H1 (cell line): ENCODE results near the gene PPARGC1A. TPM values are rescaled to one million over a fixed set of nuclear protein-coding genes. Genes with fewer than 3 reads are reported as not detected.

Experiments
- CTCF ChIA-PET: fragments of 300-600 bp; sonication (Branson Sonifier 250); formaldehyde crosslinking; loops from one replicate; lab custom pipeline; 2021; ENCODE audit not compliant: partially characterized antibody; lab: Charles Lee
- POLR2A ChIA-PET: fragments of 300-600 bp; sonication (Branson Sonifier 250); formaldehyde crosslinking; loops from one replicate; lab custom pipeline; 2021; ENCODE audit warnings: inconsistent platforms; ENCODE audit not compliant: partially characterized antibody; lab: Charles Lee
- DNase-seq, 2 experiments: peaks; one replicate each; pipeline versions ENCODE4 v3.0.0 to v3.0.0-alpha.2; 2010 to 2022; ENCODE audit warnings: low spot score in 2 of 2, low read depth in 1 of 2, mixed read lengths in 1 of 2
- FAIRE-seq: peaks from 2 replicates; lab custom pipeline; 2011; peaks lifted over from hg19 to GRCh38; lab: Jason Lieb, UNC
- H2AFZ ChIP-seq: 2 replicates; pipeline ENCODE4 v1.8.1; 2012; ENCODE audit warnings: low read length, inconsistent platforms
- H2AK5ac ChIP-seq: 2 replicates; pipeline ENCODE4 v1.6.1; 2013; ENCODE audit warnings: low read depth, low read length
- H2BK120ac ChIP-seq: replicated peaks from 2 replicates; pipeline ENCODE3; 2013; ENCODE audit warnings: low read depth, low read length, inconsistent platforms
- H2BK12ac ChIP-seq: 2 replicates; pipeline ENCODE4 v1.6.1; 2013; ENCODE audit warnings: low read depth, low read length
- H2BK15ac ChIP-seq: 2 replicates; pipeline ENCODE4 v1.6.1; 2013; ENCODE audit warnings: low read length
- H2BK20ac ChIP-seq: 2 replicates; pipeline ENCODE4 v1.6.1; 2013; ENCODE audit warnings: low read length
- H2BK5ac ChIP-seq: 2 replicates; pipeline ENCODE4 v1.6.1; 2013; ENCODE audit warnings: low read depth, low read length
- H3K14ac ChIP-seq: 2 replicates; pipeline ENCODE4 v1.6.1; 2013; ENCODE audit warnings: inconsistent platforms; ENCODE audit not compliant: insufficient read length
- H3K18ac ChIP-seq: 2 replicates; pipeline ENCODE4 v1.6.1; 2013; ENCODE audit warnings: low read length; ENCODE audit errors: extremely low read depth
- H3K23ac ChIP-seq: 2 replicates; pipeline ENCODE4 v1.6.1; 2013; ENCODE audit warnings: inconsistent platforms; ENCODE audit not compliant: insufficient read length
- H3K23me2 ChIP-seq: 2 replicates; pipeline ENCODE4 v1.6.1; 2013; ENCODE audit warnings: low read depth, low read length
- H3K27ac ChIP-seq: 2 replicates; pipeline ENCODE4 v1.6.1; 2011; ENCODE audit warnings: low read depth, low read length, inconsistent platforms
- H3K27me3 ChIP-seq, 4 experiments: replicated peaks in 1 of 4; 1 replicate in 1 of 4; 2 replicates in 3 of 4; pipeline versions ENCODE4 v1.6.1 to v1.8.1; 2011 to 2013; ENCODE audit warnings: low read length in 3 of 4, mild to moderate bottlenecking in 3 of 4, inconsistent platforms in 2 of 4, mixed read lengths in 2 of 4, moderate library complexity in 1 of 4; ENCODE audit not compliant: control insufficient read depth in 3 of 4, insufficient read depth in 3 of 4; ENCODE audit errors: extremely low read depth in 1 of 4
- H3K36me3 ChIP-seq, 4 experiments: 2 replicates each; pipeline versions ENCODE4 v1.6.1 to v1.8.1; 2011 to 2013; ENCODE audit warnings: mild to moderate bottlenecking in 4 of 4, low read length in 3 of 4, moderate library complexity in 2 of 4, control low read depth in 1 of 4, inconsistent platforms in 1 of 4; ENCODE audit not compliant: insufficient read depth in 4 of 4, control insufficient read depth in 2 of 4
- H3K4ac ChIP-seq: replicated peaks from 2 replicates; pipeline ENCODE3; 2013; ENCODE audit warnings: low read length, low read depth, mixed read lengths, inconsistent platforms; ENCODE audit not compliant: insufficient read length
- H3K4me1 ChIP-seq, 4 experiments: replicated peaks in 1 of 4; 1 replicate in 1 of 4; 2 replicates in 3 of 4; pipeline versions ENCODE4 v1.6.1 to v1.8.1; 2011 to 2013; ENCODE audit warnings: low read length in 3 of 4, inconsistent platforms in 2 of 4, mixed read lengths in 1 of 4; ENCODE audit not compliant: insufficient read depth in 4 of 4, control insufficient read depth in 3 of 4
- H3K4me2 ChIP-seq, 2 experiments: 2 replicates each; pipeline versions ENCODE4 v1.6.1 to v1.8.1; 2011 to 2013; ENCODE audit warnings: low read depth in 2 of 2, low read length in 2 of 2, control low read depth in 1 of 2, inconsistent platforms in 1 of 2, mild to moderate bottlenecking in 1 of 2; ENCODE audit not compliant: insufficient read depth in 1 of 2
- H3K4me3 ChIP-seq, 4 experiments: fragments of 200-600, 300-600 bp in 1 of 4; sonication (generic), shearing (Covaris generic), sonication (Bioruptor Twin) in 1 of 4; 2 replicates each; pipeline versions ENCODE4 v1.5.1 to v1.8.1; 2011 to 2016; ENCODE audit warnings: low read length in 4 of 4, low read depth in 3 of 4, control low read depth in 2 of 4, inconsistent platforms in 2 of 4, mild to moderate bottlenecking in 2 of 4, mixed read lengths in 1 of 4, moderate library complexity in 1 of 4; ENCODE audit not compliant: insufficient read depth in 2 of 4; ENCODE audit errors: extremely low read depth in 1 of 4
- H3K56ac ChIP-seq: replicated peaks from 2 replicates; pipeline ENCODE3; 2013; ENCODE audit warnings: low read depth, mild to moderate bottlenecking, mixed read lengths, low read length, inconsistent platforms; ENCODE audit not compliant: insufficient read length
- H3K79me1 ChIP-seq: 2 replicates; pipeline ENCODE4 v1.6.1; 2013; ENCODE audit warnings: low read depth, low read length, control low read depth
- H3K79me2 ChIP-seq, 2 experiments: 2 replicates each; pipeline versions ENCODE4 v1.6.1 to v1.8.1; 2012 to 2013; ENCODE audit warnings: low read length in 2 of 2, mild to moderate bottlenecking in 2 of 2, inconsistent platforms in 1 of 2; ENCODE audit not compliant: insufficient read depth in 2 of 2, control insufficient read depth in 1 of 2
- H3K9ac ChIP-seq, 4 experiments: replicated peaks in 1 of 4; 1 replicate in 1 of 4; 2 replicates in 3 of 4; pipeline versions ENCODE4 v1.6.1 to v1.8.1; 2011 to 2013; ENCODE audit warnings: low read depth in 3 of 4, low read length in 3 of 4, control low read depth in 2 of 4, mild to moderate bottlenecking in 2 of 4, moderate library complexity in 2 of 4, inconsistent platforms in 1 of 4; ENCODE audit errors: extremely low read depth in 1 of 4
- H3K9me3 ChIP-seq, 2 experiments: 2 replicates each; pipeline versions ENCODE4 v1.6.1 to v1.8.1; 2012 to 2013; ENCODE audit warnings: mild to moderate bottlenecking in 2 of 2, moderate library complexity in 2 of 2, control low read depth in 1 of 2, inconsistent platforms in 1 of 2, low read depth in 1 of 2, low read length in 1 of 2, mixed read lengths in 1 of 2; ENCODE audit not compliant: insufficient read depth in 2 of 2
- H4K20me1 ChIP-seq, 2 experiments: replicated peaks in 1 of 2; 2 replicates each; pipeline versions ENCODE3 to v1.8.1; 2011 to 2013; ENCODE audit warnings: inconsistent platforms in 2 of 2, low read length in 2 of 2, mild to moderate bottlenecking in 1 of 2; ENCODE audit not compliant: insufficient read depth in 2 of 2, control insufficient read depth in 1 of 2
- H4K5ac ChIP-seq: 2 replicates; pipeline ENCODE4 v1.6.1; 2013; ENCODE audit warnings: low read length, low read depth, mixed read lengths, inconsistent platforms; ENCODE audit not compliant: insufficient read length
- H4K8ac ChIP-seq: 2 replicates; pipeline ENCODE4 v1.8.0; 2013; ENCODE audit warnings: mild to moderate bottlenecking, moderate library complexity, low read length, inconsistent platforms; ENCODE audit not compliant: insufficient read depth; ENCODE audit errors: extremely low read depth
- H4K91ac ChIP-seq: replicated peaks from 2 replicates; pipeline ENCODE3; 2013; ENCODE audit warnings: low read length, mixed read lengths, inconsistent platforms; ENCODE audit not compliant: insufficient read length
- CTCF ChIP-seq, 3 experiments: IDR thresholded peaks; 1 replicate in 2 of 3; 2 replicates in 1 of 3; pipeline versions ENCODE4 v1.5.1 to v1.6.1; 2011; ENCODE audit warnings: low read length in 3 of 3, mild to moderate bottlenecking in 3 of 3, inconsistent platforms in 2 of 3, low read depth in 1 of 3, moderate library complexity in 1 of 3; ENCODE audit not compliant: insufficient read depth in 1 of 3; ENCODE audit errors: control extremely low read depth in 1 of 3
- POLR2A ChIP-seq, 2 experiments: IDR thresholded peaks; 1 replicate in 1 of 2; 2 replicates in 1 of 2; pipeline ENCODE4 v1.6.1; 2011; ENCODE audit warnings: low read depth in 2 of 2, low read length in 2 of 2, mild to moderate bottlenecking in 2 of 2; ENCODE audit errors: control extremely low read depth in 1 of 2
- RAD21 ChIP-seq, 2 experiments: IDR thresholded peaks in 1 of 2; conservative IDR thresholded peaks in 1 of 2; 2 replicates each; pipeline ENCODE4 v1.6.1; 2011; ENCODE audit warnings: low read depth in 2 of 2, low read length in 2 of 2, improper control_type of control experiment in 1 of 2, inconsistent platforms in 1 of 2, mild to moderate bottlenecking in 1 of 2, moderate library complexity in 1 of 2
- WGBS, 2 experiments: shearing (Covaris generic) in 1 of 2; methylation state at CpG; one replicate each; pipeline versions ENCODE4 v1.1.6 to v1.1.7; 2013 to 2015; ENCODE audit warnings: low lambda C conversion rate in 2 of 2, mixed read lengths in 2 of 2, inconsistent platforms in 1 of 2, low coverage in 1 of 2, missing lambda C conversion rate in 1 of 2; ENCODE audit not compliant: insufficient replicate concordance in 2 of 2, insufficient coverage in 1 of 2, insufficient read length in 1 of 2; ENCODE audit errors: extremely low coverage in 1 of 2, missing lambda C conversion rate in 1 of 2; 5-methylcytosine and 5-hydroxymethylcytosine counted together
- polyA plus RNA-seq, 7 experiments: library from polyadenylated mRNA; depleted of rRNA in 3 of 7; stranded (reverse) in 5 of 7; unstranded in 2 of 7; fragments of >200 nt in 5 of 7; fragments of 200-250 nt in 2 of 7; gene quantifications; 1 replicate in 5 of 7; 2 replicates in 1 of 7; 4 replicates in 1 of 7; pipeline versions ENCODE4 v1.2.1 to v1.2.3, GENCODE V29; 2011 to 2013; ENCODE audit warnings: missing spikeins in 2 of 7, mixed read lengths in 2 of 7
- total RNA-seq: library from RNA; stranded (reverse); fragmentation: NEBNext Ultra II Directional; extraction: Animal tissue kit (Norgen Biotek cat#: 25700); gene quantifications from 2 replicates; pipeline ENCODE4 v1.2.1, GENCODE V29; 2021

The PPARGC1A gene
- total and polyA plus RNA-seq, 2 of the 8 experiments (the other 6 are each of a cell fraction or from before 2014, with no cell fraction given) = 0.54 to 1.4 TPM

- Histone ChIP-seq H3K79me2 (no peaks in the 10 kb centered on the region), H3K36me3 (no peaks in the 10 kb centered on the region)
- no peak for TF ChIP-seq POLR2A (IDR thresholded peaks at IDR 0.05; ENCODE audit: control extremely low read depth in 1 of 2, low read depth in 2 of 2, low read length in 2 of 2)
- peak; percentile 15 to 38; a peak in 2 of 4 replicates for TF ChIP-seq RAD21 (IDR thresholded peaks at IDR 0.05 in 1 of 2, conservative IDR thresholded peaks at IDR 0.05 in 1 of 2; ENCODE audit: low read depth in 2 of 2, low read length in 2 of 2)
- peak; percentile 25 to 42 (median 34) for TF ChIP-seq CTCF (IDR thresholded peaks at IDR 0.05; ENCODE audit: control extremely low read depth in 1 of 3, insufficient read depth in 1 of 3, low read depth in 1 of 3, low read length in 3 of 3)
- TF ChIP-seq, all 59 proteins: peak for 2
- H3K27me3 ChIP-seq = no peaks in the 10 kb centered on the region
- H4K20me1 ChIP-seq = no peaks in the 10 kb centered on the region
- peak overlapping the region; percentile 47 for H3K4ac ChIP-seq
- peak overlapping the region; percentile 11 for H2BK120ac ChIP-seq
- no peak overlapping the region for H3K27ac ChIP-seq
- no peaks in the 10 kb centered on the region for H3K9me3 ChIP-seq
- no peak overlapping the region for H3K14ac ChIP-seq
- ChIA-PET CTCF (interaction anchor here (0.8 to 3.4 kb wide), 10 partner anchors 10 to 118 kb away, joined by 3 to 17 read pairs (median 4); no protein-coding TSS in a partner anchor), POLR2A (no interaction called here)
- H2BK15ac ChIP-seq = peak overlapping the region; percentile 51; the same call in 1 of the 2 replicates
- no peak overlapping the region for H3K9ac ChIP-seq
- peak overlapping the region; percentile 9 for H3K18ac ChIP-seq
- H3K4me2 ChIP-seq = peak overlapping the region in 1 of 2 experiments; percentile 47; a peak in 1 of 4 replicates
- H3K56ac ChIP-seq = no peak overlapping the region
- H2BK5ac ChIP-seq = peak overlapping the region; percentile 74; the same call in 1 of the 2 replicates
- H2AK5ac ChIP-seq = peak overlapping the region; percentile 93; the same call in 1 of the 2 replicates
- peaks cover 6 to 33% (median 23%) of the 10 kb centered on the region in 4 experiments for H3K4me1 ChIP-seq
- H3K23ac ChIP-seq = no peak overlapping the region
- H2AFZ ChIP-seq = no peak overlapping the region
- H4K8ac ChIP-seq = no peak overlapping the region
- DNase-seq = no peak
- peaks cover 4% of the 10 kb centered on the region for H3K23me2 ChIP-seq
- 68% methylated on average over 4 of the region's 4 CpGs; no CpG with 5 or more reads in 1 of the 2 experiments for WGBS, 2 experiments
- H2BK12ac ChIP-seq = peak overlapping the region; percentile 99
- peak overlapping the region; percentile 7 for H4K5ac ChIP-seq
- peak; percentile 19 for FAIRE-seq
- H3K79me1 ChIP-seq = no peaks in the 10 kb centered on the region
- no peak overlapping the region for H3K4me3 ChIP-seq
- H4K91ac ChIP-seq = no peak overlapping the region
- H2BK20ac ChIP-seq = peak overlapping the region; percentile 86
Observed at GRCh38 chr4:23934223-23934622, 44.4 kb upstream of the PPARGC1A start.
